Endodermal cell (in vitro differentiated cells): ENCODE measurements around the gene HNRNPM. TPM values are rescaled to one million over a fixed set of nuclear protein-coding genes. Genes with fewer than 3 reads are reported as not detected.
"Not testable (repeated sequence)": the region's sequence is repeated elsewhere in the genome, so short reads cannot be mapped to it uniquely, and the experiment has no call there.

Experiments used
- DNase-seq: peaks from one replicate; pipeline ENCODE4 v3.0.0-alpha.2; 2017
- H3K27ac ChIP-seq: 2 replicates; pipeline ENCODE4 v1.5.1; 2013; ENCODE audit warnings: mild to moderate bottlenecking, low read depth, low read length, moderate library complexity
- H3K27me3 ChIP-seq: 2 replicates; pipeline ENCODE4 v1.6.1; 2013; ENCODE audit warnings: mild to moderate bottlenecking, low read length, moderate library complexity; ENCODE audit not compliant: insufficient read depth, control insufficient read depth, poor library complexity, severe bottlenecking
- H3K36me3 ChIP-seq: 2 replicates; pipeline ENCODE4 v1.7.0; 2013; ENCODE audit warnings: mild to moderate bottlenecking, low read length, moderate library complexity; ENCODE audit not compliant: control insufficient read depth, insufficient read depth
- H3K4me1 ChIP-seq: one replicate; pipeline ENCODE4 v1.7.0; 2013; ENCODE audit warnings: low read length; ENCODE audit not compliant: control insufficient read depth, insufficient read depth
- H3K4me3 ChIP-seq: 2 replicates; pipeline ENCODE4 v1.5.1; 2013; ENCODE audit warnings: mild to moderate bottlenecking, low read length, moderate library complexity
- H3K9ac ChIP-seq: 2 replicates; pipeline ENCODE4 v1.6.1; 2013; ENCODE audit warnings: mild to moderate bottlenecking, low read length, moderate library complexity; ENCODE audit not compliant: poor library complexity, severe bottlenecking; ENCODE audit errors: extremely low read depth
- H3K9me3 ChIP-seq: 2 replicates; pipeline ENCODE4 v1.6.1; 2013; ENCODE audit warnings: mild to moderate bottlenecking, low read length, moderate library complexity; ENCODE audit not compliant: control insufficient read depth
- H3K27ac Mint-ChIP-seq: 2 replicates; pipeline ENCODE4 v1.8.0; 2020; ENCODE audit warnings: mixed read lengths
- H3K27me3 Mint-ChIP-seq: 2 replicates; pipeline ENCODE4 v1.8.0; 2021; ENCODE audit warnings: mild to moderate bottlenecking, mixed read lengths; ENCODE audit not compliant: insufficient read depth
- H3K36me3 Mint-ChIP-seq: 2 replicates; pipeline ENCODE4 v1.8.0; 2020; ENCODE audit warnings: low read depth, mixed read lengths
- H3K4me1 Mint-ChIP-seq: 2 replicates; pipeline ENCODE4 v1.8.0; 2020; ENCODE audit warnings: mixed read lengths
- H3K4me3 Mint-ChIP-seq: 2 replicates; pipeline ENCODE4 v1.8.0; 2020; ENCODE audit warnings: mild to moderate bottlenecking, moderate library complexity, mixed read lengths
- H3K9me3 Mint-ChIP-seq: 2 replicates; pipeline ENCODE4 v1.8.0; 2020; ENCODE audit warnings: mild to moderate bottlenecking, mixed read lengths
- CTCF ChIP-seq: fragments of 200-600 bp; sonication (generic); conservative IDR thresholded peaks from 2 replicates; pipeline ENCODE4 v1.5.0; 2021; ENCODE audit warnings: antibody characterized with exemption, mild to moderate bottlenecking
- WGBS, 2 experiments: methylation state at CpG; one replicate each; pipeline versions ENCODE4 v1.1.5 to v1.1.7; 2013; ENCODE audit warnings: missing lambda C conversion rate in 2 of 2, mixed read lengths in 1 of 2; ENCODE audit not compliant: insufficient coverage in 1 of 2, insufficient read length in 1 of 2; 5-methylcytosine and 5-hydroxymethylcytosine counted together
- total RNA-seq, 2 donors: library from RNA; stranded (reverse); fragmentation: NEBNext Ultra II Directional in 1 of 2; extraction: Animal tissue kit (Norgen Biotek cat#: 25700) in 1 of 2; gene quantifications; 2 replicates in 1 of 2; 3 replicates in 1 of 2; pipeline ENCODE4 v1.2.1, GENCODE V29; 2021

The HNRNPM gene
- total RNA-seq, 2 donors from 2014 or later: 271 to 370 TPM

GRCh38 chr19:8410718-8411117 lies 34.1 kb upstream of the HNRNPM start:
- TF ChIP-seq CTCF: peak; percentile 35
- H3K9me3 ChIP-seq, H3K4me3 ChIP-seq, H3K27me3 ChIP-seq, H3K4me3 Mint-ChIP-seq, H3K27me3 Mint-ChIP-seq, H3K27ac ChIP-seq, H3K36me3 Mint-ChIP-seq, H3K27ac Mint-ChIP-seq, H3K36me3 ChIP-seq, H3K4me1 Mint-ChIP-seq, H3K4me1 ChIP-seq, H3K9me3 Mint-ChIP-seq, H3K9ac ChIP-seq: not testable (repeated sequence)
- peak; percentile 64 for DNase-seq
- 91 to 94% methylated on average over 13 of the region's 13 CpGs for WGBS, 2 experiments

- Histone ChIP-seq H3K9ac (peak within 1 kb of the TSS; percentile 19), H3K27ac (no peak within 1 kb of the TSS), H3K36me3 (no peaks in the 10 kb centered on the region), H3K4me1 (peaks cover 2% of the 10 kb centered on the region), H3K27me3 (no peaks in the 10 kb centered on the region), H3K9me3 (no peaks in the 10 kb centered on the region), H3K4me3 (peak within 1 kb of the TSS; percentile 87)
- peak within 1 kb of the TSS; percentile 61 for H3K27ac Mint-ChIP-seq
- H3K4me1 Mint-ChIP-seq: no peaks in the 10 kb centered on the region
- peak; percentile 76 for TF ChIP-seq CTCF
- H3K4me3 Mint-ChIP-seq: peak within 1 kb of the TSS; percentile 51
- no peaks in the 10 kb centered on the region for H3K9me3 Mint-ChIP-seq
- peak; percentile 99 for DNase-seq
- whole genome bisulfite sequencing, 2 experiments: 8 to 11% methylated on average over 29 to 89 of the region's 89 CpGs
- no peaks in the 10 kb centered on the region for H3K36me3 Mint-ChIP-seq
- H3K27me3 Mint-ChIP-seq: no peaks in the 10 kb centered on the region
These were observed 31.8 kb upstream of the HNRNPM start, which contains the start of gene MARCHF2 for GRCh38 chr19:8412783-8413628. Gene MARCHF2, plus strand, starts transcription at chr19:8413305. Its CDS starts 8,536 bp downstream, at chr19:8421841.

- H3K36me3 Mint-ChIP-seq: no peaks in the 10 kb centered on the region
- peak overlapping the region; percentile 19 for H3K9ac ChIP-seq
- H3K4me3 ChIP-seq: peak overlapping the region; percentile 87
- no peak for DNase-seq
- no peak overlapping the region for H3K27ac Mint-ChIP-seq
- H3K27me3 ChIP-seq: no peaks in the 10 kb centered on the region
- no peak for TF ChIP-seq CTCF
- H3K4me1 Mint-ChIP-seq: peaks cover 3% of the 10 kb centered on the region
- peak overlapping the region; percentile 51 for H3K4me3 Mint-ChIP-seq
- peaks cover 2% of the 10 kb centered on the region for H3K4me1 ChIP-seq
- H3K9me3 ChIP-seq: no peaks in the 10 kb centered on the region
- H3K36me3 ChIP-seq: no peaks in the 10 kb centered on the region
- H3K9me3 Mint-ChIP-seq: no peaks in the 10 kb centered on the region
- no peaks in the 10 kb centered on the region for H3K27me3 Mint-ChIP-seq
- H3K27ac ChIP-seq: no peak overlapping the region
- 59 to 89% methylated on average over 1 to 3 of the region's 3 CpGs for WGBS, 2 experiments
These were observed 31.2 kb upstream of the HNRNPM start for GRCh38 chr19:8413629-8413995.
